ENCODE measurements around the gene ZDHHC6.
"Not testable (repeated sequence)": the region's sequence is repeated elsewhere in the genome, so short reads cannot be mapped to it uniquely, and the experiment has no call there.

The ZDHHC6 gene

GRCh38 chr10:112446055-112446854 lies 459 bp downstream of the ZDHHC6 start:
- no peak for DNase-seq (ENCODE audit: low read depth)

- DNase-seq (ENCODE audit: low read depth) = no peak
Measured at GRCh38 chr10:112442063-112442462, 4.7 kb downstream of the ZDHHC6 start.

- DNase-seq (ENCODE audit: low read depth) = no peak
Measured at GRCh38 chr10:112441520-112441919, 5.2 kb downstream of the ZDHHC6 start.

- DNase-seq (ENCODE audit: low read depth) = no peak
Measured at GRCh38 chr10:112438356-112438755, 8.4 kb downstream of the ZDHHC6 start.

GRCh38 chr10:112434988-112435619 lies 11.6 kb downstream of the ZDHHC6 start:
- no peak for DNase-seq (ENCODE audit: low read depth)

- no peak for DNase-seq (ENCODE audit: low read depth)
Measured at GRCh38 chr10:112433136-112433535, 13.6 kb downstream of the ZDHHC6 start.

- DNase-seq (ENCODE audit: low read depth) = no peak
Measured at GRCh38 chr10:112429654-112430230, 17.0 kb downstream of the ZDHHC6 start.

- DNase-seq (ENCODE audit: low read depth) = no peak
Measured at GRCh38 chr10:112429147-112429546, 17.6 kb downstream of the ZDHHC6 start.

- DNase-seq (ENCODE audit: low read depth) = no peak
Measured at GRCh38 chr10:112426111-112426510, 20.6 kb downstream of the ZDHHC6 start.

GRCh38 chr10:112424651-112425050 lies 22.1 kb downstream of the ZDHHC6 start:
- no peak for DNase-seq (ENCODE audit: low read depth)

GRCh38 chr10:112421731-112422130 lies 25.0 kb downstream of the ZDHHC6 start:
- DNase-seq (ENCODE audit: low read depth) = no peak

GRCh38 chr10:112412696-112413095 lies 34.0 kb downstream of the ZDHHC6 start:
- no peak for DNase-seq (ENCODE audit: low read depth)

- DNase-seq (ENCODE audit: low read depth) = no peak
Measured at GRCh38 chr10:112409755-112410154, 37.0 kb downstream of the ZDHHC6 start.

GRCh38 chr10:112409299-112409698 lies 37.4 kb downstream of the ZDHHC6 start:
- DNase-seq (ENCODE audit: low read depth) = no peak

- no peak for DNase-seq (ENCODE audit: low read depth)
Measured at GRCh38 chr10:112407696-112408095, 39.0 kb downstream of the ZDHHC6 start.

GRCh38 chr10:112406806-112407205 lies 39.9 kb downstream of the ZDHHC6 start:
- not testable (repeated sequence) for DNase-seq (ENCODE audit: low read depth)

GRCh38 chr10:112404617-112405016 lies 42.1 kb downstream of the ZDHHC6 start:
- DNase-seq (ENCODE audit: low read depth) = no peak

GRCh38 chr10:112402917-112403316 lies 43.8 kb downstream of the ZDHHC6 start:
- DNase-seq (ENCODE audit: low read depth) = no peak

GRCh38 chr10:112397592-112397991 lies 49.1 kb downstream of the ZDHHC6 start:
- DNase-seq (ENCODE audit: low read depth) = no peak

GRCh38 chr10:112395809-112396530 lies 50.7 kb downstream of the ZDHHC6 start:
- DNase-seq (ENCODE audit: low read depth) = no peak

- no peak for DNase-seq (ENCODE audit: low read depth)
Measured at GRCh38 chr10:112394475-112394875, 52.2 kb downstream of the ZDHHC6 start.

GRCh38 chr10:112393827-112394226 lies 52.9 kb downstream of the ZDHHC6 start:
- DNase-seq (ENCODE audit: low read depth) = no peak

GRCh38 chr10:112393341-112393740 lies 53.4 kb downstream of the ZDHHC6 start:
- DNase-seq (ENCODE audit: low read depth) = no peak

Measured in T-helper 22 cell (primary cell).